HEK293 (cell line): Measurements from ENCODE around the gene SCD.

ENCODE experiments used
- CTCF ChIA-PET: fragments of 350-600 bp; formaldehyde crosslinking; extraction: SDS; loops from one replicate; lab custom pipeline; 2021; ENCODE audit warnings: antibody characterized with exemption; lab: Yijun Ruan, JAX
- POLR2A ChIA-PET: fragments of 300-600 bp; formaldehyde crosslinking; extraction: SDS; loops from one replicate; lab custom pipeline; 2020; ENCODE audit warnings: antibody characterized with exemption, inconsistent platforms; lab: Yijun Ruan, JAX
- H3K27ac ChIP-seq: fragments of 200-500 bp; sonication (Bioruptor generic); 2 replicates; pipeline ENCODE4 v1.5.1; 2014; ENCODE audit warnings: low read depth, low read length, control low read depth, inconsistent platforms; ENCODE audit errors: extremely low read depth
- H3K36me3 ChIP-seq, 2 experiments: fragments of 200-500 bp in 1 of 2; sonication (Bioruptor generic) in 1 of 2; 1 replicate in 1 of 2; 2 replicates in 1 of 2; pipeline ENCODE4 v1.5.1; 2014 to 2017; ENCODE audit warnings: inconsistent platforms in 2 of 2, low read length in 2 of 2; ENCODE audit not compliant: control insufficient read depth in 2 of 2, insufficient read depth in 1 of 2
- H3K4me1 ChIP-seq: fragments of 200-500 bp; sonication (Bioruptor generic); 2 replicates; pipeline ENCODE4 v1.5.1; 2014; ENCODE audit warnings: mild to moderate bottlenecking, low read length, inconsistent platforms; ENCODE audit not compliant: control insufficient read depth, insufficient read depth
- H3K4me3 ChIP-seq: 2 replicates; pipeline ENCODE4 v1.5.1; 2011; ENCODE audit warnings: low read depth, mild to moderate bottlenecking, control low read depth, low read length, moderate library complexity
- H3K9me3 ChIP-seq: fragments of 200-500 bp; sonication (Bioruptor generic); 2 replicates; pipeline ENCODE4 v1.5.1; 2014; ENCODE audit warnings: low read depth, low read length, inconsistent platforms; ENCODE audit not compliant: control insufficient read depth, insufficient read depth
- BCL11B ChIP-seq: fragments of 450-650 bp; formaldehyde crosslinking; IDR thresholded peaks from 2 replicates; pipeline ENCODE4 v1.5.1; 2016; ENCODE audit warnings: low read depth, missing biosample characterization, missing genetic modification characterization
- GLI4 ChIP-seq: fragments of 450-650 bp; formaldehyde crosslinking; IDR thresholded peaks from 2 replicates; pipeline ENCODE4 v1.5.1; 2016; ENCODE audit warnings: missing biosample characterization, missing genetic modification characterization
- HIC1 ChIP-seq: fragments of 450-650 bp; formaldehyde crosslinking; IDR thresholded peaks from 2 replicates; pipeline ENCODE4 v1.5.1; 2016; ENCODE audit warnings: missing biosample characterization, missing genetic modification characterization
- HOXC10 ChIP-seq: sonication (generic); formaldehyde crosslinking; IDR thresholded peaks from 2 replicates; pipeline ENCODE4 v1.8.1; 2023; ENCODE audit warnings: mild to moderate bottlenecking, missing genetic modification reagents
- KLF1 ChIP-seq: fragments of 450-650 bp; formaldehyde crosslinking; IDR thresholded peaks from 2 replicates; pipeline ENCODE4 v1.5.1; 2016; ENCODE audit warnings: missing biosample characterization, missing genetic modification characterization
- KLF10 ChIP-seq: fragments of 450-650 bp; IDR thresholded peaks from 2 replicates; pipeline ENCODE4 v1.5.1; 2018; ENCODE audit warnings: missing biosample characterization, mild to moderate bottlenecking, missing genetic modification characterization
- PRDM10 ChIP-seq: fragments of 450-650 bp; formaldehyde crosslinking; IDR thresholded peaks from 2 replicates; pipeline ENCODE4 v1.5.1; 2016; ENCODE audit warnings: missing biosample characterization, missing genetic modification characterization
- RBAK ChIP-seq: fragments of 450-650 bp; formaldehyde crosslinking; IDR thresholded peaks from 2 replicates; pipeline ENCODE4 v1.5.1; 2016; ENCODE audit warnings: missing biosample characterization, missing genetic modification characterization
- SP7 ChIP-seq: fragments of 450-650 bp; formaldehyde crosslinking; IDR thresholded peaks from 2 replicates; pipeline ENCODE4 v1.5.1; 2016; ENCODE audit warnings: missing biosample characterization, missing genetic modification characterization
- YY2 ChIP-seq: fragments of 450-650 bp; formaldehyde crosslinking; IDR thresholded peaks from 2 replicates; pipeline ENCODE4 v1.5.1; 2016; ENCODE audit warnings: missing biosample characterization, missing genetic modification characterization
- ZBTB7A ChIP-seq: fragments of 450-650 bp; formaldehyde crosslinking; IDR thresholded peaks from 2 replicates; pipeline ENCODE4 v1.5.1; 2016; ENCODE audit warnings: low read depth, missing biosample characterization, missing genetic modification characterization
- ZFP37 ChIP-seq: fragments of 450-650 bp; formaldehyde crosslinking; IDR thresholded peaks from 2 replicates; pipeline ENCODE4 v1.5.1; 2016; ENCODE audit warnings: missing biosample characterization, missing genetic modification characterization
- ZNF138 ChIP-seq: fragments of 450-650 bp; formaldehyde crosslinking; IDR thresholded peaks from 2 replicates; pipeline ENCODE4 v1.5.1; 2016; ENCODE audit warnings: missing biosample characterization, missing genetic modification characterization, borderline replicate concordance
- ZNF174 ChIP-seq: fragments of 450-650 bp; formaldehyde crosslinking; IDR thresholded peaks from 2 replicates; pipeline ENCODE4 v1.5.0; 2017; ENCODE audit warnings: missing biosample characterization, mild to moderate bottlenecking, missing genetic modification characterization
- ZNF19 ChIP-seq: fragments of 450-650 bp; formaldehyde crosslinking; IDR thresholded peaks from 2 replicates; pipeline ENCODE4; 2016; ENCODE audit warnings: missing biosample characterization, missing genetic modification characterization, low read depth
- ZNF214 ChIP-seq: fragments of 450-650 bp; formaldehyde crosslinking; IDR thresholded peaks from 2 replicates; pipeline ENCODE4 v1.5.1; 2017; ENCODE audit warnings: missing biosample characterization, mild to moderate bottlenecking, missing genetic modification characterization, borderline replicate concordance
- ZNF266 ChIP-seq: fragments of 450-650 bp; formaldehyde crosslinking; IDR thresholded peaks from 2 replicates; pipeline ENCODE4 v1.5.1; 2016; ENCODE audit warnings: missing biosample characterization, missing genetic modification characterization, low read depth
- ZNF335 ChIP-seq: fragments of 450-650 bp; formaldehyde crosslinking; conservative IDR thresholded peaks from 2 replicates; pipeline ENCODE4 v1.5.1; 2016; ENCODE audit warnings: missing biosample characterization, missing genetic modification characterization
- ZNF48 ChIP-seq: fragments of 450-650 bp; formaldehyde crosslinking; IDR thresholded peaks from 2 replicates; pipeline ENCODE4 v1.5.1; 2016; ENCODE audit warnings: missing biosample characterization, missing genetic modification characterization
- ZNF621 ChIP-seq: fragments of 450-650 bp; formaldehyde crosslinking; IDR thresholded peaks from 2 replicates; pipeline ENCODE4 v1.5.1; 2017; ENCODE audit warnings: missing biosample characterization, missing genetic modification characterization
- ZNF626 ChIP-seq: fragments of 450-650 bp; sonication (Bioruptor Pico); formaldehyde crosslinking; IDR thresholded peaks from 2 replicates; pipeline ENCODE4 v1.5.1; 2018; ENCODE audit warnings: missing biosample characterization, missing genetic modification characterization, inconsistent platforms
- ZNF830 ChIP-seq: fragments of 450-650 bp; IDR thresholded peaks from 2 replicates; pipeline ENCODE4 v1.5.0; 2018; ENCODE audit warnings: missing biosample characterization, missing genetic modification characterization, low read depth, mild to moderate bottlenecking, moderate library complexity
- TF ChIP-seq, protein P1 (sequence below): fragments of 450-650 bp; formaldehyde crosslinking; IDR thresholded peaks from 2 replicates; pipeline ENCODE4 v1.5.1; 2016; ENCODE audit warnings: missing biosample characterization, missing genetic modification characterization
- TF ChIP-seq, protein P2 (sequence below): fragments of 450-650 bp; formaldehyde crosslinking; IDR thresholded peaks from 2 replicates; pipeline ENCODE4 v1.5.1; 2016; ENCODE audit warnings: missing biosample characterization, missing genetic modification characterization
- TF ChIP-seq, protein P3 (sequence below): fragments of 450-650 bp; formaldehyde crosslinking; IDR thresholded peaks from 2 replicates; pipeline ENCODE4 v1.5.1; 2016; ENCODE audit warnings: missing biosample characterization, missing genetic modification characterization, borderline replicate concordance

The SCD gene

GRCh38 chr10:100401631-100402328 is 54.7 kb downstream of the SCD start:
- ChIA-PET CTCF (interaction anchor here (1.0 to 1.1 kb wide), 3 partner anchors 10 to 64 kb away, joined by 3 to 5 read pairs (median 4); no protein-coding TSS in a partner anchor), POLR2A (no interaction called here)
- H3K36me3 ChIP-seq, result no peaks in the 10 kb centered on the region
- TF ChIP-seq, protein P1, sequence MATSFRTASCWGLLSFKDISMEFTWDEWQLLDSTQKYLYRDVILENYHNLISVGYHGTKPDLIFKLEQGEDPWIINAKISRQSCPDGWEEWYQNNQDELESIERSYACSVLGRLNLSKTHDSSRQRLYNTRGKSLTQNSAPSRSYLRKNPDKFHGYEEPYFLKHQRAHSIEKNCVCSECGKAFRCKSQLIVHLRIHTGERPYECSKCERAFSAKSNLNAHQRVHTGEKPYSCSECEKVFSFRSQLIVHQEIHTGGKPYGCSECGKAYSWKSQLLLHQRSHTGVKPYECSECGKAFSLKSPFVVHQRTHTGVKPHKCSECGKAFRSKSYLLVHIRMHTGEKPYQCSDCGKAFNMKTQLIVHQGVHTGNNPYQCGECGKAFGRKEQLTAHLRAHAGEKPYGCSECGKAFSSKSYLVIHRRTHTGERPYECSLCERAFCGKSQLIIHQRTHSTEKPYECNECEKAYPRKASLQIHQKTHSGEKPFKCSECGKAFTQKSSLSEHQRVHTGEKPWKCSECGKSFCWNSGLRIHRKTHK (tag by site-specific recombination), result no peak
- TF ChIP-seq ZNF138, result no peak
- TF ChIP-seq ZNF830, result no peak
- no peak for TF ChIP-seq ZNF335 (tag by site-specific recombination)
- TF ChIP-seq KLF1 (tag by site-specific recombination), result no peak
- TF ChIP-seq, protein P2, sequence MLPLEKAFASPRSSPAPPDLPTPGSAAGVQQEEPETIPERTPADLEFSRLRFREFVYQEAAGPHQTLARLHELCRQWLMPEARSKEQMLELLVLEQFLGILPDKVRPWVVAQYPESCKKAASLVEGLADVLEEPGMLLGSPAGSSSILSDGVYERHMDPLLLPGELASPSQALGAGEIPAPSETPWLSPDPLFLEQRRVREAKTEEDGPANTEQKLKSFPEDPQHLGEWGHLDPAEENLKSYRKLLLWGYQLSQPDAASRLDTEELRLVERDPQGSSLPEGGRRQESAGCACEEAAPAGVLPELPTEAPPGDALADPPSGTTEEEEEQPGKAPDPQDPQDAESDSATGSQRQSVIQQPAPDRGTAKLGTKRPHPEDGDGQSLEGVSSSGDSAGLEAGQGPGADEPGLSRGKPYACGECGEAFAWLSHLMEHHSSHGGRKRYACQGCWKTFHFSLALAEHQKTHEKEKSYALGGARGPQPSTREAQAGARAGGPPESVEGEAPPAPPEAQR, result no peak
- no peak for TF ChIP-seq SP7 (tag by site-specific recombination)
- TF ChIP-seq BCL11B, result no peak
- TF ChIP-seq, protein P3, sequence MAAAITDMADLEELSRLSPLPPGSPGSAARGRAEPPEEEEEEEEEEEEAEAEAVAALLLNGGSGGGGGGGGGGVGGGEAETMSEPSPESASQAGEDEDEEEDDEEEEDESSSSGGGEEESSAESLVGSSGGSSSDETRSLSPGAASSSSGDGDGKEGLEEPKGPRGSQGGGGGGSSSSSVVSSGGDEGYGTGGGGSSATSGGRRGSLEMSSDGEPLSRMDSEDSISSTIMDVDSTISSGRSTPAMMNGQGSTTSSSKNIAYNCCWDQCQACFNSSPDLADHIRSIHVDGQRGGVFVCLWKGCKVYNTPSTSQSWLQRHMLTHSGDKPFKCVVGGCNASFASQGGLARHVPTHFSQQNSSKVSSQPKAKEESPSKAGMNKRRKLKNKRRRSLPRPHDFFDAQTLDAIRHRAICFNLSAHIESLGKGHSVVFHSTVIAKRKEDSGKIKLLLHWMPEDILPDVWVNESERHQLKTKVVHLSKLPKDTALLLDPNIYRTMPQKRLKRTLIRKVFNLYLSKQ (tag by site-specific recombination), result no peak
- no peak for TF ChIP-seq ZNF174
- TF ChIP-seq PRDM10, result no peak
- TF ChIP-seq ZFP37, result no peak
- TF ChIP-seq HIC1 (tag by site-specific recombination), result no peak
- no peak for TF ChIP-seq YY2
- H3K4me1 ChIP-seq, result no peaks in the 10 kb centered on the region
- H3K4me3 ChIP-seq, result no peak overlapping the region
- no peak overlapping the region for H3K27ac ChIP-seq
- H3K9me3 ChIP-seq, result no peaks in the 10 kb centered on the region

GRCh38 chr10:100403734-100404133 is 56.7 kb downstream of the SCD start:
- CTCF ChIA-PET, result interaction anchor here (0.6 to 2.3 kb wide), 6 partner anchors 15 to 1493 kb away, joined by 3 to 8 read pairs (median 4); no protein-coding TSS in a partner anchor
- no peaks in the 10 kb centered on the region for H3K9me3 ChIP-seq

More at GRCh38 chr10:100403734-100404133, 56.7 kb downstream of the SCD start:
- no peak overlapping the region for H3K4me3 ChIP-seq
- TF ChIP-seq ZNF626 (tag by site-specific recombination) (no peak), RBAK (no peak), ZNF621 (tag by site-specific recombination) (no peak), HOXC10 (CRISPR knock-in tag) (no peak), KLF10 (tag by site-specific recombination) (no peak), ZNF48 (tag by site-specific recombination) (no peak), GLI4 (tag by site-specific recombination) (no peak), ZNF19 (tag by site-specific recombination) (no peak), ZNF214 (tag by site-specific recombination) (no peak), ZBTB7A (tag by site-specific recombination) (no peak), ZNF266 (tag by site-specific recombination) (no peak)
- POLR2A ChIA-PET, result interaction anchor here (1.5 kb wide), 1 partner anchor 30 kb away, joined by 4 read pairs; no protein-coding TSS in a partner anchor
- H3K4me1 ChIP-seq, result no peaks in the 10 kb centered on the region
- no peaks in the 10 kb centered on the region for H3K36me3 ChIP-seq
- H3K27ac ChIP-seq, result no peak overlapping the region
